NB4 (cell line): ENCODE measurements around the gene KCNG4.

Experiments
- DNase-seq: peaks from one replicate; pipeline ENCODE4 v3.0.0; 2010; ENCODE audit warnings: low read depth
- H3K4me3 ChIP-seq: one replicate; pipeline ENCODE4 v1.5.1; 2011; ENCODE audit warnings: mild to moderate bottlenecking, low read depth, low read length, moderate library complexity
- CTCF ChIP-seq: IDR thresholded peaks from one replicate; pipeline ENCODE4 v1.5.1; 2012; ENCODE audit warnings: low read depth, low read length
- MYC ChIP-seq: IDR thresholded peaks from 2 replicates; pipeline ENCODE4 v1.6.1; 2011; ENCODE audit warnings: low read depth, low read length
- POLR2A ChIP-seq: IDR thresholded peaks from 2 replicates; pipeline ENCODE4 v1.6.1; 2011; ENCODE audit warnings: mild to moderate bottlenecking; ENCODE audit not compliant: insufficient read length; ENCODE audit errors: extremely low read depth
- TF ChIP-seq, protein P1 (sequence below): IDR thresholded peaks from 2 replicates; pipeline ENCODE4 v1.6.1; 2011; ENCODE audit warnings: low read depth, low read length

Gene KCNG4

DNA sequence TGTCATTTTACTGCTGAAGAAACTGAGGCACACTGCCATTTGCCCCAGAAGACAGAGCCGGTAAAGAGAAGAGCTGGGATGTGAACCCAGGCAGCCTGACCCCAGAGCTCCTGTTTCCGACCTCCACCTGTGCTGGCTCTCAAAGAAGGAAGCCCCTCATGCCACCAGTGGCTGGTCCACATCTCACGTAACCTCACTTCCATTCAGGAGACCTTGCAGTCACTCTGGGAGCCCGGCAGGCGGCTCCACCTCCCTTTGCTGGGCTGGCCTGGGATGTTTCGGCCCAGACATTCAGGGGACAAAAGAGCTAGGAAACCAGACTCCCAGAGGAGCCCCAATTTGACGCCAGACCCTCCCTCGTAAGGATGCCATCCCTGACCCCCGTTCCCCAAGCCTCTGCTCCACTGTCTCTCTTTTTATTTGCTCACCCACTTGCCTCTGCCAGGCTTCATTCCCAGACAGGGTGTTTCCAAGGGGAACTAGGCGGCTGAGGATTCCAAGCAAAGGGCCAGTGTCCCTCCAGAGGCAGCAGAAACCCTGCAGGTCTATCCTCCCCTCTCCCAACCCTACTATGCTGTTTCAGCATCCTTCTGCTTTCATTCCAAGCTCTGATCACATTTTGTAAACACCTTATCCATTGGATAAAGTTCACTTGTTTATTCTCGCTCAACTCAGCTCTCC lies 55.8 kb downstream of the KCNG4 start:
- H3K4me3 ChIP-seq, result no peak overlapping the region
- TF ChIP-seq, protein P1, sequence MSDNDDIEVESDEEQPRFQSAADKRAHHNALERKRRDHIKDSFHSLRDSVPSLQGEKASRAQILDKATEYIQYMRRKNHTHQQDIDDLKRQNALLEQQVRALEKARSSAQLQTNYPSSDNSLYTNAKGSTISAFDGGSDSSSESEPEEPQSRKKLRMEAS, result no peak
- TF ChIP-seq MYC, result no peak
- TF ChIP-seq POLR2A, result no peak
- TF ChIP-seq CTCF, result no peak
- DNase-seq, result no peak

DNA sequence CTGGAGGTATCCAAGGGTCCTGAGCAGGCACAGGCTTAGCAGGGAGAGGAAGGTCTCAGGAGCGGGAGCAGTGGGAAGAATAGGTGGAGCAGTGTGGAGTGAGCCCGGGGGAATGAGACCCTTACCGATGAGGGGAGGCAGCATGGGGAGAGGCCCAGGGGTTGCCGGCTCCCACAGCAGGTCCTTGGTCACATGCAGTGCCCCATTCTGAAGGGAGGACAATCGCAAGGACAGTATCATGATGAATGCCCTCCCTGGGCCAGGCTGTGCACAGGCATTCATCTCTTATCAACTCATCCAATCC lies 56.3 kb downstream of the KCNG4 start:
- no peak for DNase-seq
- no peak overlapping the region for H3K4me3 ChIP-seq
- TF ChIP-seq MYC, result no peak
- TF ChIP-seq POLR2A, result no peak
- TF ChIP-seq, protein P1, result no peak
- no peak for TF ChIP-seq CTCF

- no peak for DNase-seq
- TF ChIP-seq POLR2A, result no peak
- TF ChIP-seq CTCF, result no peak
- TF ChIP-seq, protein P1, result no peak
- no peak for TF ChIP-seq MYC
These were observed 56.9 kb downstream of the KCNG4 start for GRCh38 chr16:84182680-84183571.

GRCh38 chr16:84182104-84182503 lies 57.7 kb downstream of the KCNG4 start:
- TF ChIP-seq, protein P1, result no peak
- TF ChIP-seq MYC (no peak), CTCF (no peak), POLR2A (no peak)
- DNase-seq, result no peak
- H3K4me3 ChIP-seq, result no peak overlapping the region

More at GRCh38 chr16:84182680-84183571, 56.9 kb downstream of the KCNG4 start:
- no peak overlapping the region for H3K4me3 ChIP-seq

DNA sequence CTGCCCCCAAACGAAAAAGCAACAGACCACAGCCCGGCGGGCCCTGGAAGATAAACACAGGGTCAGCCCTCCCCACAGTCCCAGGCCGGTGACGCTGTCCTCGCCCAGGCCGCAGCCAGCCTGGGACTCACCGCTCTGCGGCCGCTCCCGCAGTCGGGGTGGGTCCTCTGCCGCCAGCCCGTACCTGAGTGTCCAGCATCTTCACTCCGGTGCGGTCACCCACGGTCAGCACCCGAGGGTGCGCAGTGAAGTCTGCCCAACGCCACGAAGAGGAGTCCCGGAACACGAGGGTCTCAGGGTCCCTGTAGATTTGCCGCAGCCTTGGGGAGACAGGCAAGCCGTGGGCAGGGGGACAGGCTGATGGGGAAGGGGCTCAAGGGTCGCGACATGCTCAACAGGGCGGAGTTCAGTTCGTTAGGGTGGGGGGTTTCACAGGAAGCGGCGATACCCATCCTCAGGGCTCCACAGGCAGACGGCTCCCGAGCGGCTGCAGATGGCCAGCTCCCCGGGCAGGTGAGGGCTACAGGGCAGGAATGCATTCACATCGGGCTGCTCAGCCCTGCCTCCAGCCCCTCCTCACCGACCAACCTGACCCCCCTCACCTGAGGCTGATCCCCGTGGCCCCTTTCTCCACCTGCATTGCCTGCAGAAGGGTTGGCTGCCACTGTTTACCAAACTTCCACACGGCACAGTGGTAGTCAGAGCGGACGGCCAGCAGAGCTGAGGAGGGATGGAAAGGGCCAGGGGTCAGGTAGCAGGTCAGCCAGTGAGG lies 58.5 kb downstream of the KCNG4 start:
- DNase-seq, result no peak
- TF ChIP-seq POLR2A (no peak), CTCF (no peak), MYC (no peak)
- TF ChIP-seq, protein P1, result no peak
- no peak overlapping the region for H3K4me3 ChIP-seq
